ENCODE data around the gene FGFR3. TPM values are rescaled to one million over a fixed set of nuclear protein-coding genes. Genes with fewer than 3 reads are reported as not detected.

The FGFR3 gene
- total and polyA plus RNA-seq, 10 of the 15 experiments (the other 5 are each of a cell fraction or from before 2014, with no cell fraction given): 0.05 to 0.33 (median 0.18) TPM; not detected in 6

DNA sequence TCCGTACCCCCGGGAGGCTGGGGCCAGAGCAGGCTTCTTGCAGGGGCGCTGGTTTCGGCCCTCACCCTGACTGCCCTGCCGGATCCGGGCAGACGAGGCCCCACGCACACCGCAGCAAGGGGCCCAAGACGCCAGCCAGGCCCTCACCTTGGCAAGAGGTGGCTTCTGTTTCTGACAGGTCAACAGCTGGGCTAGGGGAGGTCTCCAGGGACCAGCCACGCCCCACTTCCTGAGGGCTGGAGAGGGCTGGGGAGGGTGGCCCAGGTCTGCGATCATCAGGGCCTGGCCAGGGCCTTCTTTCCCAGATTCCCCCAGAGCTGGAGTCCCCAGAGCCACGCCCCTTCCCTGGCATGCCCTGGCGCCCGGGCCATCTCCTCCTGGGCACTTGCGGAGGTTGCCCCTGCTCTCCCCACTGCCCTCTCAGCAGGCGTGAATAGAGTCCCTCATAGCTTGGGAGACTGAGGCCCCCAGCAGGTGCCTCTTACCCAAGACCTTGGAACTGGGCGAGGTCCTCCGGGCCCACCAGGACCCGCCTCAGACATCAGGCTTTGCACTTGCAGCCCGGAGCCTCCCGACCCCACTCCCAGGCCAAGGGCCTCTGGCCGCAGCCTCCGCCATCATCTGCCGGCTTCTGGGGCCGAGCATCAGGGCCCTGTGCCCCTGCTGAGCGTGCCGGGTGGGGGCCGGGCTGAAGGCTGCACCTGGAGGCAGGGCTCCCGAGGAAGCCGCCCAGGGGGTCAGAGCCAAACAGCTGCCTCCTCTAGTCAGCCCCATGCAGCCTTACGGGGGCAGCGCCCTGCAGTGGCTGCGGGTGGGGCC, 6.3 kb upstream of the FGFR3 start:
- WGBS (ENCODE audit: insufficient coverage, insufficient replicate concordance, low lambda C conversion rate, missing lambda C conversion rate): 50% methylated on average over 32 of the region's 34 CpGs
- TF ChIP-seq PML (IDR thresholded peaks at IDR 0.05; ENCODE audit: low read length) (no peak), CTCF (IDR thresholded peaks at IDR 0.05 in 2 of 3, conservative IDR thresholded peaks at IDR 0.05 in 1 of 3; ENCODE audit: control insufficient read depth in 2 of 3, extremely low read depth in 1 of 3, insufficient read depth in 1 of 3, low read depth in 3 of 3, low read length in 3 of 3) (no peak), HDAC6 (IDR thresholded peaks at IDR 0.05; ENCODE audit: unreplicated experiment) (no peak), SPI1 (IDR thresholded peaks at IDR 0.05; ENCODE audit: borderline replicate concordance, insufficient read depth, low read depth, low read length) (no peak), NFIC (IDR thresholded peaks at IDR 0.05; ENCODE audit: low read depth, low read length) (no peak), ZNF592 (IDR thresholded peaks at IDR 0.05) (no peak), KAT2A (conservative IDR thresholded peaks at IDR 0.05; ENCODE audit: control insufficient read depth, low read depth, low read length) (no peak), NRF1 (conservative IDR thresholded peaks at IDR 0.05; ENCODE audit: low read depth, low read length) (no peak), ZNF622 (IDR thresholded peaks at IDR 0.05) (no peak), SUPT20H (IDR thresholded peaks at IDR 0.05; ENCODE audit: borderline replicate concordance, control insufficient read depth, low read depth, low read length) (no peak), NR2F1 (conservative IDR thresholded peaks at IDR 0.05) (no peak)
- TF ChIP-seq, protein P1, sequence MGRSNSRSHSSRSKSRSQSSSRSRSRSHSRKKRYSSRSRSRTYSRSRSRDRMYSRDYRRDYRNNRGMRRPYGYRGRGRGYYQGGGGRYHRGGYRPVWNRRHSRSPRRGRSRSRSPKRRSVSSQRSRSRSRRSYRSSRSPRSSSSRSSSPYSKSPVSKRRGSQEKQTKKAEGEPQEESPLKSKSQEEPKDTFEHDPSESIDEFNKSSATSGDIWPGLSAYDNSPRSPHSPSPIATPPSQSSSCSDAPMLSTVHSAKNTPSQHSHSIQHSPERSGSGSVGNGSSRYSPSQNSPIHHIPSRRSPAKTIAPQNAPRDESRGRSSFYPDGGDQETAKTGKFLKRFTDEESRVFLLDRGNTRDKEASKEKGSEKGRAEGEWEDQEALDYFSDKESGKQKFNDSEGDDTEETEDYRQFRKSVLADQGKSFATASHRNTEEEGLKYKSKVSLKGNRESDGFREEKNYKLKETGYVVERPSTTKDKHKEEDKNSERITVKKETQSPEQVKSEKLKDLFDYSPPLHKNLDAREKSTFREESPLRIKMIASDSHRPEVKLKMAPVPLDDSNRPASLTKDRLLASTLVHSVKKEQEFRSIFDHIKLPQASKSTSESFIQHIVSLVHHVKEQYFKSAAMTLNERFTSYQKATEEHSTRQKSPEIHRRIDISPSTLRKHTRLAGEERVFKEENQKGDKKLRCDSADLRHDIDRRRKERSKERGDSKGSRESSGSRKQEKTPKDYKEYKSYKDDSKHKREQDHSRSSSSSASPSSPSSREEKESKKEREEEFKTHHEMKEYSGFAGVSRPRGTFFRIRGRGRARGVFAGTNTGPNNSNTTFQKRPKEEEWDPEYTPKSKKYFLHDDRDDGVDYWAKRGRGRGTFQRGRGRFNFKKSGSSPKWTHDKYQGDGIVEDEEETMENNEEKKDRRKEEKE (IDR thresholded peaks at IDR 0.05): no peak
- TF ChIP-seq, protein P2, sequence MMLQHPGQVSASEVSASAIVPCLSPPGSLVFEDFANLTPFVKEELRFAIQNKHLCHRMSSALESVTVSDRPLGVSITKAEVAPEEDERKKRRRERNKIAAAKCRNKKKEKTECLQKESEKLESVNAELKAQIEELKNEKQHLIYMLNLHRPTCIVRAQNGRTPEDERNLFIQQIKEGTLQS (IDR thresholded peaks at IDR 0.05; ENCODE audit: borderline replicate concordance, extremely low read depth, low read depth, low read length): no peak

More for the DNA sequence above, 6.3 kb upstream of the FGFR3 start:
- in situ Hi-C loops (cut with MboI) (no loop called here), intact Hi-C loops (cut with micrococcal nuclease; ENCODE audit: unreplicated experiment) (no loop called here)
- Histone ChIP-seq H2AFZ (ENCODE audit: control insufficient read depth, low read depth, low read length) (no peak overlapping the region), H3K9me3 (replicated peaks; ENCODE audit: control insufficient read depth, insufficient read depth, low read length) (no peaks in the 10 kb centered on the region), H3K4me1 (ENCODE audit: control insufficient read depth, insufficient read depth, low read length) (no peaks in the 10 kb centered on the region), H3K4me3 (no peak overlapping the region), H3K4me2 (ENCODE audit: control insufficient read depth, insufficient read depth) (no peak overlapping the region), H3K9ac (ENCODE audit: control insufficient read depth, insufficient read depth, low read length) (no peak overlapping the region), H4K20me1 (ENCODE audit: control insufficient read depth, insufficient read depth) (no peaks in the 10 kb centered on the region), H3K27ac (ENCODE audit: control insufficient read depth, insufficient read depth) (no peak overlapping the region), H3K36me3 (ENCODE audit: control insufficient read depth in 2 of 2, insufficient read depth in 2 of 2, low read length in 1 of 2) (no peaks in the 10 kb centered on the region), H3K79me2 (ENCODE audit: control insufficient read depth, insufficient read depth, low read length) (no peaks in the 10 kb centered on the region), H3K27me3 (replicated peaks in 1 of 2; ENCODE audit: control insufficient read depth in 2 of 2, insufficient read depth in 2 of 2, low read length in 1 of 2) (no peaks in the 10 kb centered on the region; a peak in 1 of 4 replicates)
- CTCF ChIA-PET: no interaction called here
- SMC1A ChIA-PET (ENCODE audit: uncharacterized antibody, unreplicated experiment): no interaction called here
- FAIRE-seq (no peak), DNase-seq (ENCODE audit: low read depth, low spot score) (no peak), ATAC-seq (no peak)
- no TSS peak for BruUV-seq (replicated peaks)
- POLR2A ChIA-PET: no interaction called here
- RAD21 ChIA-PET (ENCODE audit: unreplicated experiment): no interaction called here
